Lower leg skin (tissue), 4 donors: ENCODE measurements around the gene PLCXD1. TPM values are rescaled to one million over a fixed set of nuclear protein-coding genes. Genes with fewer than 3 reads are reported as not detected.

ENCODE experiments used
- DNase-seq, 2 donors: peaks; one replicate each; pipeline ENCODE4 v3.0.0-alpha.2; 2019; ENCODE audit warnings: low spot score in 2 of 2
- H3K4me3 ChIP-seq: fragments of 200-600 bp; sonication (generic); 2 replicates; pipeline ENCODE4 v1.5.1; 2017; ENCODE audit warnings: mild to moderate bottlenecking, low read depth; ENCODE audit not compliant: poor library complexity, severe bottlenecking
- POLR2A ChIP-seq, 2 donors: fragments of 450-650 bp; IDR thresholded peaks; one replicate each; pipeline ENCODE4 v1.6.1; 2016 to 2017; ENCODE audit warnings: antibody characterized with exemption in 2 of 2, mild to moderate bottlenecking in 1 of 2, moderate library complexity in 1 of 2
- WGBS, 2 donors: methylation state at CpG; one replicate each; pipeline ENCODE4 v1.1.5; 2018; 5-methylcytosine and 5-hydroxymethylcytosine counted together
- intact Hi-C: fragments of 100-400 bp; cut with DNase I; formaldehyde crosslinking; loops from one replicate; pipeline ENCODE4 v1.15.0; 2023; ENCODE audit warnings: low total_unique reads
- total RNA-seq, 4 donors: library from RNA; depleted of rRNA; stranded (reverse); fragments of >200 nt; gene quantifications; one replicate each; pipeline ENCODE4 v1.1.0, GENCODE V29; 2016
- TF ChIP-seq, protein P1 (sequence below), 3 donors: fragments of 450-650 bp; IDR thresholded peaks; one replicate each; pipeline ENCODE4 v1.5.1; 2016; ENCODE audit warnings: antibody characterized with exemption in 3 of 3, mild to moderate bottlenecking in 3 of 3, moderate library complexity in 2 of 3

Gene PLCXD1
- total RNA-seq, 4 donors from 2014 or later = 64.1 to 111 (median 71.9) TPM

DNA sequence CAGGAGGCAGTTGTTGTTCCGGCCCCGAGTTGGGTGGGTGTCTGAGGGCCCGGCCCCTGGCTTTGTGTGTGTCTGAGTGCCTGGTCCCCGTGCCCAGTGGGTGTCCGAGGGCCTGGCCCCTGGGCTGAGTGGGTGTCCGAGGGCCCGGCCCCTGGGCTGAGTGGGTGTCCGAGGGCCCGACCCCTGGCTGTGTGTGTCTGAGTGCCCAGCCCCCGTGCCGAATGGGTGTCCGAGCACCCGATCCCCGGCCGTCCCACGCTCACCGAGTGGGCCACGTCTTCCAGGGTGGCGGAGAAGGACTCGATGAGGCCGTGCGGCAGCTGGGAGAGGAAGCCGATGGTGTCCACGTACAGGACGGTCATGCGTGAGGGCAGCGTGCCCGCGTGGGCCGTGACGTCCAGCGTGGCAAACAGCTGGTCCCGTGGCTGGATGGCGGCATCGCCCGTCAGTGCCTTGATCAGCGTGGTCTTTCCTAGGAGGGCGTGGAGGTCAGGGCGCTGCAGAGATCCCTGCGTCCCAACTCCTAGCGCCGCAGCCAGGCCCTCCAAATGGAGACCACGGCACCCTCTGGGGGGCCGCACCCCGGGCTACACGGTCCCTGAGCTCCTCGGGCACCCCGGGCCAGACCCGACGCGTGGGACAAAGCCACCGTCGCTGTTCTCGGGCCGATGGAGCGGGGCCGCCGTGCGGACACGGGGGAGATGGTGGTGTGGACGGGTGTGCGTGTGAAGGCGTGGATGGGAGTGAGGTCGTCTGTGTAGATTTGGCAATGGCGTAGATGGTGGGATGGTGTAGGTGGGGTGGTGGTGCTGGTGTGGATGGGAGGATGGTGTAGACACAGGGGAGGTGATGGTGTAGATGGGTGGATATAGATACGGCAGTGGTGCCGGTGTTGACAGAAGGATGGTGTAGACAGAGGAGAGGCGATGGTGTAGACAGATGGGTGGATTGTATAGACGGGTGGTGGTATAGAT lies 30.3 kb downstream of the PLCXD1 start:
- intact Hi-C loops = no loop called here

DNA sequence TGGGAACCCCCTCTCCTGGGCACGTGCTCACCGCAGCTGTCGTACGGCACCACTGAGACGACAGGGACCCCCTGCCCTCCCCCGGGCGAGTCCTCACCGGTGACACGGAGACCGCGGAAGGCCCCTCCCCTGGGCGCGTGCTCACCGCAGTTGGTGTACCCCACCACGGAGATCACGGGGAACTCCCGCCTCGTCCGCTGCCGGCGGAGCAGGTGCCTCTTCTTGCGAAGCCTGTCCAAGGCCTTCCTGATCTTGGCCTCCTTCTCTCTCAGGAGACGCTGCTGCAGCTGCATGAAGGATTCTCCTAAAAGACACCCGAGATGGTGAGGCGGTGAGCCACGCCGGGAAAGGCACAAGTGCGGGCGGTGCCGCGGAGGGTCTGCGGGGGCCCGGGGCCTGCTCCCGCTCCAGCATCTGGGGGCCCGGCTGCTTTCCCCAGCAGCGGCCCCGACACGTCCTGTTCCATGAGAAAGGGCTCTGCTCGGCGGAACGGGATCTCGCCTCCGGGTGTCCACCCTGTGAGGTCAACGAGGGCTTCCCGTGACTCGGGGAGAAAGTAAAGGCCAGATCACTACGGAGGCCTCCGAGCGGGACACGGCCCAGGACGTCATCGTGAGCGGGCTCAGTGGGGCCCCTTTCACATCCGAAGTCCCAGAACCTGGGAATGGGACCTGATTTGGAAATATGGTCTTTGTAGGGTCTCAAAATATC lies 31.6 kb downstream of the PLCXD1 start:
- DNase-seq = no peak
- no peak for TF ChIP-seq POLR2A (IDR thresholded peaks at IDR 0.05)
- TF ChIP-seq, protein P1, sequence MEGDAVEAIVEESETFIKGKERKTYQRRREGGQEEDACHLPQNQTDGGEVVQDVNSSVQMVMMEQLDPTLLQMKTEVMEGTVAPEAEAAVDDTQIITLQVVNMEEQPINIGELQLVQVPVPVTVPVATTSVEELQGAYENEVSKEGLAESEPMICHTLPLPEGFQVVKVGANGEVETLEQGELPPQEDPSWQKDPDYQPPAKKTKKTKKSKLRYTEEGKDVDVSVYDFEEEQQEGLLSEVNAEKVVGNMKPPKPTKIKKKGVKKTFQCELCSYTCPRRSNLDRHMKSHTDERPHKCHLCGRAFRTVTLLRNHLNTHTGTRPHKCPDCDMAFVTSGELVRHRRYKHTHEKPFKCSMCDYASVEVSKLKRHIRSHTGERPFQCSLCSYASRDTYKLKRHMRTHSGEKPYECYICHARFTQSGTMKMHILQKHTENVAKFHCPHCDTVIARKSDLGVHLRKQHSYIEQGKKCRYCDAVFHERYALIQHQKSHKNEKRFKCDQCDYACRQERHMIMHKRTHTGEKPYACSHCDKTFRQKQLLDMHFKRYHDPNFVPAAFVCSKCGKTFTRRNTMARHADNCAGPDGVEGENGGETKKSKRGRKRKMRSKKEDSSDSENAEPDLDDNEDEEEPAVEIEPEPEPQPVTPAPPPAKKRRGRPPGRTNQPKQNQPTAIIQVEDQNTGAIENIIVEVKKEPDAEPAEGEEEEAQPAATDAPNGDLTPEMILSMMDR (IDR thresholded peaks at IDR 0.05) = no peak
- 94 to 95% methylated on average over 51 to 54 of the region's 54 CpGs for WGBS, 2 donors
- intact Hi-C loops = no loop called here
- no peak overlapping the region for H3K4me3 ChIP-seq

More for the DNA sequence above, 30.3 kb downstream of the PLCXD1 start:
- WGBS, 2 donors = 95 to 96% methylated on average over 60 to 67 of the region's 69 CpGs
- no peak overlapping the region for H3K4me3 ChIP-seq
- peak in 1 of 2 donors; percentile 76 for DNase-seq
- TF ChIP-seq, protein P1 (IDR thresholded peaks at IDR 0.05) = no peak
- no peak for TF ChIP-seq POLR2A (IDR thresholded peaks at IDR 0.05)

DNA sequence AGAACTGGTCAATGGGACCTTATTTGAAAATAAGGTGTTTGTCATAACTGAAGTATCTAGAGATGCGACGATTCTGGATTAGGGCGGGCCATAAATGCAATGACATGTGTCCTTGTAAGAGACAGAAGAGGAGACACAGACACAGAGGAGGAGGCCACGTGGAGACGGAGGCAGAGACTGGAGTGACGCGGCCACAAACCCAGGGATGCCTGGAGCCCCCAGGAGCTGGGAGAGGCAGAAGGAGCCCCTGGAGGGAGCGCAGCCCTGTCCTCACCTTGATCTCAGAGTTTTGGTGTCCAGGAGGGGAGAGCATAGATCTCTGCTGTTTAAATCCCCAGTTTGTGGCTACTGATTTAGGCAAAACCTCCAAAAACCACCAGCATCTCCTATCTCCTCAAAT lies 32.4 kb downstream of the PLCXD1 start:
- no peak overlapping the region for H3K4me3 ChIP-seq
- TF ChIP-seq, protein P1 (IDR thresholded peaks at IDR 0.05) = no peak
- no peak for TF ChIP-seq POLR2A (IDR thresholded peaks at IDR 0.05)
- intact Hi-C loops = no loop called here
- 80 to 86% methylated on average over 8 of the region's 8 CpGs for WGBS, 2 donors
- DNase-seq = no peak

DNA sequence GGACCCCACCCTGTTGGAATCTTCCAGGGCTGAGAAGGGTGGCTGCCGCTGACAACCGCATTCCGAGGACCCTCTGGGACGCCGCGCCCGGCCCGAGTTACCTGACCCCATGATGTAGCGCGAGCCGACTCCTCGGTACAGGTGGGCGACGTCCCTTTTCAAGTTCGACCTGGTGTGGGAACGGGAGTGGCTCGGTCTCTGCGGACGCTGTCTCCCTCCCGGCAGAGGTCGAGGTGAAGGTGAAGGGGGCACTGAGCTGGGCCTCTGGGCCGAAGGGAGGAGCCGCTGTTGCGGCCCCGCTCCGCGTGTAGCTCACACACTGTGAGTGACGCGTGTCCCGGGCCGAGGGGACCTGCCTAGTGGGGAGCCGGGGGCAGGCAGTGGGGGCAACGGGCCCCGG lies 32.9 kb downstream of the PLCXD1 start:
- H3K4me3 ChIP-seq = no peak overlapping the region
- WGBS, 2 donors = 94 to 98% methylated on average over 34 of the region's 34 CpGs
- no peak for DNase-seq
- intact Hi-C loops = no loop called here
- TF ChIP-seq, protein P1 (IDR thresholded peaks at IDR 0.05) = no peak
- TF ChIP-seq POLR2A (IDR thresholded peaks at IDR 0.05) = no peak

DNA sequence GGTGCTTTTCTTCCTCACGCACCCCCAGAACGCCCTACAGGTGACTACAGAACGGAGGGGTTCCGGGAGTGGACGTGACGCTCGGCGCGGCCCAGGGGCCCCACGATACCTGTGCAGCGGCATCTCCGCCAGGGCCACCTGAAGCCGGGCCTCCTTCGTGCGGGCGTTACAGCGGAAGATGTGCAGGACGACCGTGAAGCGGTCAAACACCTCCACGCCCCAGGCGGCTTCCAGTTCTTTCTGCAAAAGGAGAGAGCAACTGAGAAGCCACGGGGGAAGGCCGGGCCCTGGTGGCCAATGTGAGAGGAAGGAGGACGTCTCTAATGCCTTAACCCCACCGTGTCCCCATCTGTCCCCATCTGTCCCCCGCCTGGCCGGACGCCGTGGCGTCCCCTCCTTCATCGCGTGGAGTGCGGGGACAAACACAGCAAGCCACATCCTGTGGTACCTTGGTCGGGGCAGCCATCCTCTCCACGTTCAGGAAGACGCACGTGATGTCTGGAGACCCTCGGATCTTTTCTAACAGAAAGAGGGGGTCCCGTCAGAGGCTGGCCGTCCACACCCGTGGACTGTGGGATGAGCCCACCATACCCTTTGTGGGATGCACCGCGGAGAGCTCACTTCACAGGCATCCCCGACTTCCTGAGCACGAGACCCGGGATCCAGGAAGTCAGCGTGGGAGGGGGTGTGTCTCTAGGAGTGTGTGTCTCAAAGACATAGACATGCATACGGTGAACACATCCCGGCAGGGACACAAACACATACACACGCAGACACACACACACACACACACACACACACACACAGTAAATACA lies 33.8 kb downstream of the PLCXD1 start:
- no peak overlapping the region for H3K4me3 ChIP-seq
- intact Hi-C loops = no loop called here
- DNase-seq = peak in 1 of 2 donors; percentile 84
- TF ChIP-seq, protein P1 (IDR thresholded peaks at IDR 0.05) = no peak
- no peak for TF ChIP-seq POLR2A (IDR thresholded peaks at IDR 0.05)
- 88 to 92% methylated on average over 51 of the region's 51 CpGs for WGBS, 2 donors
